T follicular helper cell (primary cell): ENCODE measurements around the gene CAB39.

Experiments used
- DNase-seq: peaks from one replicate; pipeline ENCODE4 v3.0.0-alpha.2; 2020; ENCODE audit warnings: low read depth

The CAB39 gene

DNA sequence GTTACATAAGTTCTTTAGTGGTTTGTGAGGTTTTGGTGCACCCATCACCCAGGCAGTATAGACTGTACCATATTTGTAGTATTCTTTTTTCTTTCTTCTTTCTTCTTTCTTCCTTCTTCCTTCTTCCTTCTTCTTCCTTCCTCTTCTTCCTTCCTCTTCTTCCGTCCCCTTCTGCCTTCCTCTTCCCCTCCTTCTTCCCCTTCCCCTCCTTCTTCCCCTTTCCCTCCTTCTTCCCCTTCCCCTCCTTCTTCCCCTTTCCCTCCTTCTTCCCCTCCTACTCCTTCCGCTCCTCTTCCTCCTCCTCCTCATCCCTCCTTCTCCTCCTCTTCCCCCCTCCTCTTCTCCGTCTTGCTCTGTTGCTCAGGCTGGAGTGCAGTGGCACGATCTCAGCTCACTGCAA, 41.6 kb downstream of the CAB39 start:
- DNase-seq = no peak

DNA sequence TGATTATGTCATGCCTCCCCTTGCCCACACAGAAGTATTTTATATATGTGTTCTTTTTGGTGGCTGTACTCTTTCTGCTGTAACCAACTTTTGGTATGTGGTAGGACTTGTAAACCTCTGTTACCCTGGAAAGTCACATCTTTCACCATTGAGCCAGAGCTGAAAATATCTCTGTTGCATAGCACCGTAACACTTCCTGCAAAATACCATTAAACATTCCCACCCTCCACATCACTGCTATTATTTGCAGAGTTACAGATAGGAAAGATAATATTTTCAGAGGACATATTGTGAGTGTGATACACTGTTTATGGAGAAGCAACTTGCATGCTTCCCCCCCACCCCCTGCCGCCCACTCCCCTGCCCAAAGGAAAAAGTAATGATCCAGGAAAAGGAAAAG, 44.8 kb downstream of the CAB39 start:
- no peak for DNase-seq

DNA sequence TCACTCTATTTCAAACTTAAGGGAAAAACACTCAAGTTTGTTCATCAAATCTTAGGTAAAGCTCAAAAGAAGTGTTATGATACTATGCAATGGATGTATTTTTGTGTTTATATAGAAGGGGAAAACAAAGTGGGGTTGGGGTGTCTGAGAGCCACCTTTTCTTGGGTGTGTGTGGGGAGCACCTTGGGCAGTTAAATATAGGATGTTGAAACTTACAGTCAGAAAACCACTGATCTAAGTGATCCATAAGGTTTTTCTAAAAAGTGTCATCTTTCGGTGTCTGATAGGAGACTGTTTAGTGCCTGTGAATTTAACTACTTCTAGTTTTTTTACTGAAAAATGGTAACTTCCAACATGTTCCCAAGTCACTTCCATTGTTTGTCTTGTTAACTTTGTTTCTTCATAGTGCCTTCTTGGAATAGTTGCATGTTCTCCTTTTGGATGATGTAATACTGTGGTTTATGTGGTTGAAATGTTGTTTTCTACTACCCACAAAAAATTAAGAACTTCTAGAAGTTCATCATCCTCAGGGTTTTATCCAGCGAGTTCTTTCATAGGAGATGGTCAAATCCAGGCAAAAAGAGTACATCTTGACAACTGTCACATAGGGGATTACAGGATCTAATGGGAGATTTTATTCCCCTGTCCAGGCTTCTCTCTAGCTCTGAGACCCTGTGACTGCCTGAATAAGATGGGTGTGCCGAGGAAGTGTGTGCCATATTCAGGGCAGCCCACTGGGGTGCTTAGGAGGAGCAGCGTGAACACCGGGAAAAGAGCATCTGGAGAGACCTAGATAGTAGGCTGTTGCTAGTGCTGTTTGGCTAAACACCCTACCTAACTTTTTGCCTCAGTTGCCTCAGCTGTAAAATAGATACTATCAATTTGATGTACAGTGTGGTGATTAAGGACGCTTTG, 46.2 kb downstream of the CAB39 start:
- DNase-seq = no peak

DNA sequence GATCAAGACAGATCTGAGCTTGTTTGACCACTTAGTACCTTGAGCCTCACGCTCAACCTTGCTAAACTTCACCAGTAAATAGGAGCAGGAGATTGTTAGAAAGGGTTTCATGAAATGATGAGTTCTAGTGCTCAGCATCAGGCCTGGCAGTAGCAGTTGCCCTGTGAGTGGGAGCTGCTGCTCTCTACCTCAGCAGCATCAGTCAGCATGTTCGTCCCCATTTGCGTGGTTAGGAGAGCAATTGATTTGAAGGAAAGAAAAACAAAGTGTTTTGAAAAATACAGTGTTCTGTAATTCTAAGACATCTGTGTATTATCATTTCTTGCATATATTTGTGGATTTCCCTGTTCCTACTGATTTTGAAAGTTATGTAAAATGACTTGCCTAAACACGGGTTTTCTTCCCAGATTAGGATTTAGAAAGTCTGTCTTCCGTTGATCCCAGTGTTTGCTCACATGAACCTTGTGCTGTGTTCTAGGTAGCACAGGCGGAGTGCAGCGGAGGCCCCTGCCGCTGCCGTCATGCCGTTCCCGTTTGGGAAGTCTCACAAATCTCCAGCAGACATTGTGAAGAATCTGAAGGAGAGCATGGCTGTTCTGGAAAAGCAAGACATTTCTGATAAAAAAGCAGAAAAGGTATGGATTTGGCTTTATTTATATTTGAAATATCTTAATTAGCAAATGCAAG, 47.0 kb downstream of the CAB39 start:
- DNase-seq = no peak

DNA sequence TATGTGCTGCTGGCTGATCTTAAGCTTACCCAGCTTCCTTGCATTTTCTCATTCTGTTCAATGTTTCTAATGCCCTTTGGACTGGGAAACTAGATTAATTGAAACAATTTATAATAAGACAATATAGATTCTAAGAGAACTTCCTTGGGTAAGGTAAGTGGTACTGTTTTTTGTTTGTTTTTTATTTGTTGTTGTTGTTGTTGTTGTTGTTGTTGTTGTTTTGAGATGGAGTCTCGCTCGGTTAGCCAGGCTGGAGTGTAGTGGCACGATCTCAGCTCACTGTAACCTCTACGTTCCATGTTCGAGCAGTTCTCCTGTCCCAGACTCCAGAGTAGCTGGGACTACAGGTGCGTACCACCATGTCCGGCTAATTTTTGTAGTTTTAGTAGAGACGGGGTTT, 49.1 kb downstream of the CAB39 start:
- no peak for DNase-seq

DNA sequence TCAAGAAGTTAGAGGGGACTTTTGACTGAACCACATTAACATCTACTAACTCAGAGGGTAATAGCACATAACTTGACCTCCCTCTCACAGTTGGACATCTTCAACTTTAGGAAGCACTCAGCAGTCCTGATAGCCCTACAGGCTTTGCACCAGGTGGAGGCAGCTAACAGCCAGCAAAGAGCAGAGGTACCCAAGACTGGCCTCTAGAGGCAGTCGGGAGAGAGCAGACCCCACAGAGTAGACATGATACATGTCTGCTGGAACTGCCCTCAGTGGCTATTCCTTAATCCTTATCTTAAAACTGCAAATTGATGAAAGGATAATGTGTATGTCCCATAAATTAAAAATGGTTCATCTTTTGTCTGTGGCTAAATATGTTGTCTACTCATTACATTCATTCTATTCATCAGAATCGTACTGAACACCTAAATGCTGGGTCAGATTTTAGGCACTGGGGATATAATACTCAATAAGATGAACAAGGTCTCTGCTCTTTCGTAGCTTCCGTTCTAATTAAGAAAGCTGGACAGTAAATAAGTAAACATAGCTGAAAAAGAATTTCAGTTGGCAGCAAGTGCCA, 49.8 kb downstream of the CAB39 start:
- DNase-seq = peak; percentile 7

DNA sequence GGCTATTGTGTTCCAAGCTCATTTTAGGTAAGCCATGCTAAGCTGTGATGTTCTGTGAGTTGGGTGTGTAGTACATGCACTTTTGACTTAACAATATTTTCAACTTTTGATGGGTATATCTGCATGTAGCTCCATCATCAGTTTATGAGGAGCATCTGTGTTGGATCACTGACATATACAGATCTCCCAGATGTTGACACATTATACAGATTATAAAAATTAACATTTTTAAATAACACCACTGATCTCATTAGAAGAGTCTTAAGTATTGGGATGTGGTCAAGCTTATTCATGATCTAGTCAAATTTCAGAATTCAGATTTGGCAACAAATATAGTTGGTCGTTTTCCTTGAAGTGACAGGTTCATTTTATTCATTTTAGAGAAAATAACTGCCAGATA, 51.7 kb downstream of the CAB39 start:
- no peak for DNase-seq

DNA sequence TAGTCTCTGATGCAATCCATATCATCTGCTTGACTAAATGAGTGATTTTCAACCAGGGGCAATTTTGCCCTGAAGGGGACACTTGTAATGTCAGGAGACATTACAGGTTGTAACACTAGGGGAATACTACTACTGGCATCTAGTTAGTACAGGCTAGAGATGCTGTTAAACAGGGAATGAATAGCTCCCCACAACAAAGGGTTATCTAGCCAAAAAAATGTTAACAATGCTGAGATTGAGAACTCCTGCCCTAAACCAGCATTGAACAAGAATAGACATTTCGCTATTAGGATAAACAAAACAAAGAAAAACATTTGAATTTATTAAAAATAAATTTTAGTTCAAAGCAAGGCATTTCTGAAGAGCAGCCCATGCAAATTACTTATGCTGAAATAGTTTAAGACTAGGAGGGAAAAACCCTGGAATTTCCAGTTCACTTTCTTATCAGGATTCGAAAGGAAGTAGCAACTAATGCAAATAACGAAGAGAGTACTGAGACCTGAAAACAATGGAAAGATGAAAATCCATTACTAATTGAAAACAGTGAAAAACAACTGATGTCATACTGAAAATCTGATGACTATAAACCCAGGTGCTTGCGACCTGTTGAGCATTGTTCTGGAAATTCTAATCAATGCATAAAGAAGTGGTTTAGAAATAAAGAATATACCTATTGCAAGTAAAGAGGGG, 53.1 kb downstream of the CAB39 start:
- no peak for DNase-seq

DNA sequence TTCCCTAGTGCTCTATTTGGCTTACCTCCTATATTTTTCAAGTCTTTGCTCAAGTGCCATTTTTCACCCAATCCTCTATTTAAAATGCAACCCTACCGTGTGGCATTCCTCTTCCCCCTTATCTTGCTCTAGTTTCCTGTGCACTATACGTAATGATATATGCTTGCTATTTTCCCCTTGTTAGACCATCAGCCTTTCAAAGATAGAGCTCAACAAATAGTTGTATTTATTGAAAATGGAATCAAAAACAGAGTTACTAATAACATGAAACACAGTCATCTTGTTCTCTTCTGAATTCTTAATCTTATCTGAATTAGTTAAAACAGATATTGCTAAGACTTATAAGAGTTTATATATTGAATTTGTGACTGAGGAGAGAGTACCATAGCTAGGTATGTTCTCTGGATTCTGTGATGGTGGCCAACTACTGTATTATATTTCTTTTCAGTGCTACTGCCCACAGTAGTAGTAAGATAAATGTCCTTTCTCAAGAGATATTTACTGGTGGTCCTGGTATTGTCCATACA, 55.3 kb downstream of the CAB39 start:
- DNase-seq = no peak

DNA sequence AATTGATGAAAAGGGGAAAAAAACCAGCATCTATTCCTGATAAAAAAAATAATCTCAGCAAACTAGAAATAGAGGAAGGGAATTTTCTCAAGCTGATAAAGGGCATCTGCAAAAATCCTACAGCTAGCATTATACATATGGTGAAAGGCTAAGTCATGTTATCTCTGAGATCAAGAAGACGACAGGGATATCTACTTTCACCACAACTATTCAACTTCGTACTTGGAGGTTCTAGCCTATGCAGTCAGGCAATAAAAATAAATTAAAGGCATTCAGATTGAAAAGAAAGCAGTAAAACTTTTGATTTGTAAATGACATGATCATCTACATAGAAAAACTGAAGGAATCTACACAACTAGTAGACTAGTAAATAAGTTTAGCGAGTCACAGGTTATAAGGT, 58.2 kb downstream of the CAB39 start:
- DNase-seq = no peak

DNA sequence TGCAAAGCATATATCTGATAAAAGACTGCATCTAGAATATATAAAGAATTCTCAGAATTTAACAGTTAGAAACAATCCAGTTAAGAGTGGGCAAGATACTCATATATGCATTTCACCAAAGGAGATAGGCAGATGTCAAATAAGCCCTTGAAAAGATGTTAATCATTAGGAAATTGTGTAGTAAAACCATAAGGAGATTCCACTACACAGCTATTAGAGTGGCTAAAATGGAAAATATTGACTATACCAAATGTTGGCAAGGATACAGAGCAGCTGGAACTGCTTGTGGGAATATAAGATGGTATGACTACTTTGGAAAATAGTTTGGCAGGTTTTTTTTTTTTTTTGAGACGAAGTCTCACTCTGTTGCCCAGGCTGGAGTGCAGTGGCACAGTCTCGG, 59.5 kb downstream of the CAB39 start:
- DNase-seq = no peak

DNA sequence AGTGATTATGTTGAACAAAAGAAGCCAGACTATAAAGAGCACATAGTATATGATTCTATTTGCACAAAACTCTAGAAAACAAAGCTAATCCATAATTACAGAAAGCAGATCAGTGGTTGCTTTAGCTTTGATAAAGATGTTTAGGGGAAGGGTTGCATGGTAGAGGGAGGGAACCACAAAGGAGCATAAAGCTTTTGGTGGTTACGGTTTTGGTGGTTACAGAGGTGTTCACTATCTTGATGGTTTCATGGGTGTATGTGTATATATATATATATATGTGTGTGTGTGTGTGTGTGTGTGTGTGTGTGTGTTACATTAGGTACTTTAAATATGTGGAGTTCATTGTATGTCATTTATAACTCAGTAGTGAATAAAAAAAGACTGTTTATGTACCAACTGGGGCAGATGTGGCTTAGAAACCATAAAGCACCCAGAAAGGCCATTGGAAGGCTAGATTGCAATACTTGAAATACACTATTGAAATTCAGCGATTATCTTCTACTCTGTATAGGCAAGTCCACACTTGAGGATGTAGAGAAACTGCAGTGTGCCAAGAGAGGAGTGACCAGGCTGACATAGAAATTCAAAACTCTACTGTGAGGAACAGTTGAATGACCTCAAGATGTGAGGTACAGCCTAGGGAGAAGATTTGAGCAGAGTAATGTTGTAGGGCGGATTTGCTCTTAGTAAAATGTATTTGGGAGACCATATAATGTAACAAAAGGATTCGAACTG, 60.6 kb downstream of the CAB39 start:
- no peak for DNase-seq

DNA sequence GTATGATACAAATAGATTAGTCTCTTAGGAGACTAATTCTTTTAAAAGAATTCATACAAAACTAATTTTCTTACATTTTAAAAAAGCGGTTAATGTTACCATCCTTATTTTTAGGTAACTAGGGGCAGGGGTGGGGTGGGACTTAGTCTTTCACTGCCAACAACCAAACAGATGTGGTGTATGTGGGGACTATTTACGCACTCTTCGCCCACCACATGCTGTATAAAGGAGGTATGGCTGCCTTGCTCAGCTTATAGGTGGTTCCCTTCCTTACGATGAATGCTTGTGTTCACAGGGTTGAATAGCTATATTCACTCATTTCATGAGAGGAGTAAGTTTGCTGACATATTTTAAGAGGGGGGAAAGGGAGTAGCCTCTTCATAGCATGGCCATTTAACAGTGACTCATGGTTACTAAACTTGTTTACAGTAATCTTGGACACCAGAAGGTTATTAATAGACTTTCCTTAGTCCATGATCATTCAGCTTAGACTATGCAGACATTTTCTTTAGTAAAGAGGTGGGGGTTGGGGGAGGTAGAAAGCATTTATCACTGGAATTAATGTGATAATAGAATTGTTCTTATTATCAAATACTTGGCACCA, 61.8 kb downstream of the CAB39 start:
- no peak for DNase-seq

DNA sequence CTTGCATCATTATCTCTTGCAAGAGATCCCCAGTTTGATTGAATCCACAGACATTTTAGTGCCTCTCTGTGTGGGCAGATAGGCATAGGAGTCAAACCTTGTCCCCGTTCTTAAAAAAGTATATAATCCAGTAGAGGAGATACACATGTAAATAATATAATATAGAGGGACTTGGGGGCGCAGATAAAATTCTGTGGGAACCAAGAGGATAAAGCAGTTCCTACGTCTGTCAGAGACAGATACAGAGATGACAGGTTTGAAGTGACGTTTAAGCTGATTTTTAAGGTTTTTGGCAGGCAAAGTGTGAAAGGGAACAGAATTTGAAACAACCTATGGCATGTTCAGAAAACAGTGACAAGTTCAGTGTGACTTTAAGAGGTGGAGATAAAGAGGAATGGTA, 63.1 kb downstream of the CAB39 start:
- DNase-seq = no peak

DNA sequence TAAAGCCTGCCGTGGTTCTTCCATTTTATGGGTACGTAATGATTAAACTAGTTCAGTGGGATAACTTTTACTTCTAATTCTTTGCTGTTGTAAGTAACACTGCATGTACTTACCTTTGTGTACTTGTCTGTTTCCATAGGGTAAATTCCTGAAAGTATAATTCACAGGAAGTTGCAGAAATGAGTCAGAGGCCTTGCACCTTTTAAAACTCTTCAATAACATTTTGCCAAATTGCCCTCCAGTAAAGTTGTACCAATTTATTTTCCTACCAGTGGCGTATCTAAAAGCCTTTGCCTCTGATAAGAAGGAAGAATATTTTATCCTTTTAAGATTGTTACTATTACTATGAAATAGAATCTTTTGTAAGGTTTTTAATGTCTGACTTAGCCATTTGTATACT, 65.1 kb downstream of the CAB39 start:
- no peak for DNase-seq

DNA sequence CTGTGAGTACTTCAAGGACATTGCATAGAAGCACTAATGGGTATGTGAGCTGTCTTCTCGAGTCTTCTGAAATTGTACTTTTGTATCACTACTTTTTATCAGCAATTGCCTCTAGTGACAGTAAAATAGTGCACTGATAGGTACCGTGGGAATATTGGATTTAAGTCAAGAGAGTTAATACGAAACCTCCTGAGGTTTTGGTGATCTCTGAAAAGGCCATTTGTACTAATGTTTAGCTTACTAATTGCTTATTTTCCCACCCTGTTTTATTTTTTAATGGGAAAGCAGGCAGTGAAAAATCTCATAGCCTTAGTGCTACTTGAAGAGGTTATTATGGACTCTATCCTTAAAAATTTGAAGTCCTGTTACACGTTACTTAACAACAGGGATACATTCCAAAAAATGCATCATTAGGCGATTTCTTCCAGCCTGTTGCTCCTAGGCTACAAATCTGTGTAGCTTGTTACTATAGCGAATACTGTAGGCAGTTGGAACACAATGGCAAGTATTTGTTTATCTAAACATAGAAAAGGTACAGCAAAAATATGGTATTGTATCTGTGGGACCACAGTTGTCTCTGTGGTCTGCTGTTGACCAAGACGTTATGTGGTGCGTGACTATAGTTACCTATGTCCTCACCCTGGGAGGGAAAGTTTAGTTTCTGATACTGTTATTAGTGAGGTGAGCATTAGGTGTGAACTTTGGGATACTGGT, 65.9 kb downstream of the CAB39 start:
- DNase-seq = no peak

DNA sequence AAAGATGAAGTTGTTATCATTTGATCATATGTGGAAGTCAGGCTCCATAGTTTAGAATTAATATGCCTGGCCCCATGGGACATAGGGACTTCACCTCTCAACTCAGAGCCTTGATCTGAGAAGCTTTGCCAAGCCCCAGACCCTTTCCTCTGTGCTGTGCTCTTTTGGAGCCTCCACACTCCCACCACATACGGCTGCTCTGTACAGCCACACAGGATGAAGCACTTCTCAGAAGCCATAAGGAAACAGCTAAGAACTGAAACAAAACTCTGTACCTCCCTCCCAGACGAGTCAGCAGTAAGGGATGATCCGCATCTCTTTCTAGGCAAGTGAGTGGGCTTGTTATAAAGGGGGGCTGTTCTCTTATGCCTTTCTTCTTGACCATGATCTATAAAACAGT, 66.5 kb downstream of the CAB39 start:
- no peak for DNase-seq

DNA sequence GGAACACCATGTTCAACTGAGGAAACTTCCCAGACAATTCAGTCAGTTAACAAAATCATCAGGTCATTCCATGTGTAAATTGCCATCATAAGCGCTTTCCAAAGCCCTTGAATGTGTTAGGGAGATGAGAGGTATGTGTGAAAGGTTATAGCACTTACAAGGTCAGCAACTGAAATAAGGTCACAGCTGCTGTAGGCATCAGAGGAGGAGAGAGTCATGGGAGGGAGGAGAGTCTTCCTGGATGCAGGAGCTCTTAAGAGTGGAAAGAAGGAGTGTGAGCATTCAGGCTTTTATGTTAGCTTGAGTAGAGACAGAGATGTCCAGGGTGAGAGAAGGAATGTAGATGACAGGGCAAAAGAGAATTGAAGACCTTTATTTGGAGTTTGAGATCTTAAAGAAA, 67.0 kb downstream of the CAB39 start:
- DNase-seq = no peak

DNA sequence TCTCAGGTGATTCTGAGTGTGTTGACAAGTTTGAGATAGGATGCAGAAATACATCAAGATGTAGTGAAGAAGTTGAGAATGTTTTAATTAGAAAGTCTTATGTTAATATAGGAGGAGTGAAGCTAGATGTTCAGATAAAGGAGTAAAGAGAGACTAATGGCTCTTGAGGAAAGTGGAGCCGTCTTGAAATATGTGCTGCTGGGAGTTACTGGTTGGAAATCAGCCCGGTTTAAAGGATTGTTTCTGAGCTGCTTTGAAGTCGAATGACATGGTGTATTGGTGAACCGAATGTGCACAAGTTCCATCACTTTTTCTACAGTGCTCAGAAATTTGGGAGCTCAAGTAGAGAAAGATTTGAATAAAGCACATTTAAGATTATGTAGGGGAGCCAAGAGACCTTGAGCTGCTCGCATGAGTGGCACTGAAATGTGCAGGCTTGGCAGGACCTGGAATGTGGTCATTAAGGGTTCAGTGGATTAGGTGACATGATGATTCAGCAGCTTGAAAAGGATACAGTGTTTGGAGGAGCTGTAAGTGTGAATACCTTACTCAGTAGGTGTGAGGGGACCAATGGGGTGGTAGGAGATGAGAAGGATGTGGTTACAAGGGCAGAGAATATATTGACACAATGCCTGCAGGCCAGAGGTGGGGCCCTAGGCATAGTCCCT, 68.6 kb downstream of the CAB39 start:
- peak; percentile 25 for DNase-seq

DNA sequence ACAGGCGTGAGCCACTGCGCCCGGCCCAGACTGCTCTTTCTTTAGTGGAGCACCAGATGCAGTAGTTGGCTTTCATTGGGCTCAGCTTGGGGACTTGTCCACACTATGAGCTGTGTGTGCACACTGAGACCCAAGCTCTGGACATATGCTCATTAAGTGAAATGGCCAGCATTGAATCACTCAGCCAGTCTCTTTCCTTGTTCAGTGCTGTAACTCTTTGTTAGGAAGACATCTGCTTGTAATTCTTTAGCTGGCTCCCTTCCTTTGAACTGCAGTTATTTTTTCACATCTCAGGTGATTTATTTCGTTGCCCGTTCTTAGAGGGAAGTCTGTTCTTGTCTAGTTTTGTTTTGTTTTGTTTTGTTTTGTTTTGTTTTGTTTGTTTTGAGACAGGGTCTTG, 70.5 kb downstream of the CAB39 start:
- no peak for DNase-seq
